ENCODE results near the gene HIP1. TPM values are rescaled to one million over a fixed set of nuclear protein-coding genes. Genes with fewer than 3 reads are reported as not detected.
"Not testable (repeated sequence)": the region's sequence is repeated elsewhere in the genome, so short reads cannot be mapped to it uniquely, and the experiment has no call there.

HIP1 gene
- total and polyA plus RNA-seq, 3 experiments from 2014 or later: 6.1 to 7.4 (median 6.7) TPM

- Mint-ChIP-seq H3K27me3 (no peaks in the 10 kb centered on the region), H3K36me3 (peaks cover 0 to 3% (median 0%) of the 10 kb centered on the region in 3 donors), H3K27ac (no peak overlapping the region), H3K9me3 (peaks cover 0 to 2% (median 0%) of the 10 kb centered on the region in 5 donors), H3K4me1 (peaks cover 0 to 1% (median 0%) of the 10 kb centered on the region in 3 donors), H3K4me3 (no peak overlapping the region)
- no peak for DNase-seq
- POLR2A ChIA-PET: no interaction called here
- Histone ChIP-seq H3K4me1 (ENCODE audit: insufficient read depth, low read length) (no peaks in the 10 kb centered on the region), H3K9me3 (ENCODE audit: low read length) (no peaks in the 10 kb centered on the region), H3K36me3 (ENCODE audit: insufficient read depth, low read length) (no peaks in the 10 kb centered on the region), H3K4me3 (ENCODE audit: low read length) (no peak overlapping the region), H3K27me3 (ENCODE audit: insufficient read depth, low read length, poor library complexity, severe bottlenecking) (no peaks in the 10 kb centered on the region), H3K27ac (ENCODE audit: low read depth, low read length) (no peak overlapping the region)
- CTCF ChIA-PET: no interaction called here
Measured at GRCh38 chr7:75702515-75702914, 36.2 kb downstream of the HIP1 start.

GRCh38 chr7:75699993-75700392 is 38.7 kb downstream of the HIP1 start:
- Histone ChIP-seq H3K4me3 (ENCODE audit: low read length) (no peak overlapping the region), H3K27ac (ENCODE audit: low read depth, low read length) (no peak overlapping the region), H3K4me1 (ENCODE audit: insufficient read depth, low read length) (no peaks in the 10 kb centered on the region), H3K9me3 (ENCODE audit: low read length) (no peaks in the 10 kb centered on the region), H3K27me3 (ENCODE audit: insufficient read depth, low read length, poor library complexity, severe bottlenecking) (no peaks in the 10 kb centered on the region), H3K36me3 (ENCODE audit: insufficient read depth, low read length) (no peaks in the 10 kb centered on the region)
- ChIA-PET CTCF (no interaction called here), POLR2A (no interaction called here)
- peaks cover 0 to 1% (median 0%) of the 10 kb centered on the region in 3 donors for H3K4me1 Mint-ChIP-seq
- H3K27ac Mint-ChIP-seq: peak overlapping the region in 1 of 8 donors; percentile 38
- H3K27me3 Mint-ChIP-seq: no peaks in the 10 kb centered on the region
- DNase-seq: no peak
- H3K4me3 Mint-ChIP-seq: no peak overlapping the region
- H3K9me3 Mint-ChIP-seq: no peaks in the 10 kb centered on the region
- peaks cover 0 to 3% (median 0%) of the 10 kb centered on the region in 3 donors for H3K36me3 Mint-ChIP-seq

GRCh38 chr7:75698358-75698757 is 40.4 kb downstream of the HIP1 start:
- no peak for DNase-seq
- peak overlapping the region in 1 of 8 donors; percentile 43 for H3K27ac Mint-ChIP-seq
- ChIA-PET CTCF (no interaction called here), POLR2A (no interaction called here)
- Histone ChIP-seq H3K4me3 (ENCODE audit: low read length) (no peak overlapping the region), H3K27ac (ENCODE audit: low read depth, low read length) (no peak overlapping the region), H3K27me3 (ENCODE audit: insufficient read depth, low read length, poor library complexity, severe bottlenecking) (no peaks in the 10 kb centered on the region), H3K9me3 (ENCODE audit: low read length) (no peaks in the 10 kb centered on the region), H3K36me3 (ENCODE audit: insufficient read depth, low read length) (no peaks in the 10 kb centered on the region), H3K4me1 (ENCODE audit: insufficient read depth, low read length) (no peaks in the 10 kb centered on the region)
- H3K36me3 Mint-ChIP-seq: peaks cover 0 to 3% (median 0%) of the 10 kb centered on the region in 3 donors
- H3K9me3 Mint-ChIP-seq: no peaks in the 10 kb centered on the region
- H3K4me3 Mint-ChIP-seq: no peak overlapping the region
- no peaks in the 10 kb centered on the region for H3K27me3 Mint-ChIP-seq
- H3K4me1 Mint-ChIP-seq: peaks cover 0 to 4% (median 0%) of the 10 kb centered on the region in 3 donors

GRCh38 chr7:75696263-75697037 is 42.3 kb downstream of the HIP1 start:
- H3K4me3 ChIP-seq (ENCODE audit: low read length): no peak overlapping the region
- no peaks in the 10 kb centered on the region for H3K9me3 ChIP-seq (ENCODE audit: low read length)
- H3K36me3 ChIP-seq (ENCODE audit: insufficient read depth, low read length): no peaks in the 10 kb centered on the region
- peaks cover 0 to 5% (median 0%) of the 10 kb centered on the region in 3 donors for H3K36me3 Mint-ChIP-seq
- no peak for DNase-seq
- H3K27me3 Mint-ChIP-seq: no peaks in the 10 kb centered on the region
- H3K9me3 Mint-ChIP-seq: no peaks in the 10 kb centered on the region
- ChIA-PET POLR2A (no interaction called here), CTCF (no interaction called here)
- H3K27ac Mint-ChIP-seq: peak overlapping the region in 1 of 8 donors; percentile 59
- no peak overlapping the region for H3K27ac ChIP-seq (ENCODE audit: low read depth, low read length)
- H3K4me3 Mint-ChIP-seq: no peak overlapping the region
- no peaks in the 10 kb centered on the region for H3K27me3 ChIP-seq (ENCODE audit: insufficient read depth, low read length, poor library complexity, severe bottlenecking)
- no peaks in the 10 kb centered on the region for H3K4me1 ChIP-seq (ENCODE audit: insufficient read depth, low read length)
- H3K4me1 Mint-ChIP-seq: peaks cover 0 to 4% (median 0%) of the 10 kb centered on the region in 3 donors

- no peaks in the 10 kb centered on the region for H3K9me3 Mint-ChIP-seq
- DNase-seq: no peak
- peaks cover 0 to 4% (median 3%) of the 10 kb centered on the region in 3 donors for H3K4me1 Mint-ChIP-seq
- Histone ChIP-seq H3K27ac (ENCODE audit: low read depth, low read length) (no peak overlapping the region), H3K27me3 (ENCODE audit: insufficient read depth, low read length, poor library complexity, severe bottlenecking) (no peaks in the 10 kb centered on the region), H3K4me1 (ENCODE audit: insufficient read depth, low read length) (no peaks in the 10 kb centered on the region), H3K36me3 (ENCODE audit: insufficient read depth, low read length) (no peaks in the 10 kb centered on the region), H3K4me3 (ENCODE audit: low read length) (no peak overlapping the region), H3K9me3 (ENCODE audit: low read length) (no peaks in the 10 kb centered on the region)
- peaks cover 0 to 5% (median 0%) of the 10 kb centered on the region in 3 donors for H3K36me3 Mint-ChIP-seq
- H3K27me3 Mint-ChIP-seq: no peaks in the 10 kb centered on the region
- peak overlapping the region in 2 of 8 donors; percentile 3 to 32 for H3K27ac Mint-ChIP-seq
- H3K4me3 Mint-ChIP-seq: no peak overlapping the region
- POLR2A ChIA-PET: interaction anchor here (0.6 kb wide), 1 partner anchor 33 kb away, joined by 5 read pairs; no protein-coding TSS in a partner anchor
- CTCF ChIA-PET: no interaction called here
Measured at GRCh38 chr7:75694638-75695399, 43.9 kb downstream of the HIP1 start.

- H3K4me3 ChIP-seq (ENCODE audit: low read length); DNase-seq; H3K4me1 Mint-ChIP-seq; H3K36me3 ChIP-seq (ENCODE audit: insufficient read depth, low read length); H3K4me3 Mint-ChIP-seq; H3K27me3 ChIP-seq (ENCODE audit: insufficient read depth, low read length, poor library complexity, severe bottlenecking); POLR2A ChIA-PET; H3K27me3 Mint-ChIP-seq; H3K27ac ChIP-seq (ENCODE audit: low read depth, low read length); H3K27ac Mint-ChIP-seq; H3K9me3 Mint-ChIP-seq; CTCF ChIA-PET; H3K36me3 Mint-ChIP-seq; H3K9me3 ChIP-seq (ENCODE audit: low read length); H3K4me1 ChIP-seq (ENCODE audit: insufficient read depth, low read length): not testable (repeated sequence)
Measured at GRCh38 chr7:75693668-75694067, 45.1 kb downstream of the HIP1 start.

- H3K4me3 Mint-ChIP-seq: no peak overlapping the region
- ChIA-PET CTCF (no interaction called here), POLR2A (no interaction called here)
- H3K27ac Mint-ChIP-seq: peak overlapping the region in 1 of 8 donors; percentile 36
- H3K4me3 ChIP-seq (ENCODE audit: low read length): no peak overlapping the region
- no peaks in the 10 kb centered on the region for H3K9me3 ChIP-seq (ENCODE audit: low read length)
- no peak overlapping the region for H3K27ac ChIP-seq (ENCODE audit: low read depth, low read length)
- peaks cover 0 to under 1% of the 10 kb centered on the region in 2 donors for H3K27me3 Mint-ChIP-seq
- H3K36me3 ChIP-seq (ENCODE audit: insufficient read depth, low read length): no peaks in the 10 kb centered on the region
- no peaks in the 10 kb centered on the region for H3K27me3 ChIP-seq (ENCODE audit: insufficient read depth, low read length, poor library complexity, severe bottlenecking)
- no peak for DNase-seq
- no peaks in the 10 kb centered on the region for H3K4me1 ChIP-seq (ENCODE audit: insufficient read depth, low read length)
- no peaks in the 10 kb centered on the region for H3K9me3 Mint-ChIP-seq
- H3K36me3 Mint-ChIP-seq: peaks cover 0 to 2% (median 0%) of the 10 kb centered on the region in 3 donors
- H3K4me1 Mint-ChIP-seq: peaks cover 0 to 8% (median 4%) of the 10 kb centered on the region in 3 donors
Measured at GRCh38 chr7:75691793-75692543, 46.8 kb downstream of the HIP1 start.

GRCh38 chr7:75690121-75690523 is 48.6 kb downstream of the HIP1 start:
- POLR2A ChIA-PET: no interaction called here
- Mint-ChIP-seq H3K4me1 (peaks cover 0 to 8% (median 4%) of the 10 kb centered on the region in 3 donors), H3K4me3 (no peak overlapping the region), H3K27me3 (peaks cover 0 to 2% of the 10 kb centered on the region in 2 donors), H3K9me3 (no peaks in the 10 kb centered on the region), H3K36me3 (peaks cover 0 to 2% (median 0%) of the 10 kb centered on the region in 3 donors), H3K27ac (no peak overlapping the region)
- CTCF ChIA-PET: no interaction called here
- Histone ChIP-seq H3K27ac (ENCODE audit: low read depth, low read length) (no peak overlapping the region), H3K9me3 (ENCODE audit: low read length) (no peaks in the 10 kb centered on the region), H3K4me1 (ENCODE audit: insufficient read depth, low read length) (no peaks in the 10 kb centered on the region), H3K27me3 (ENCODE audit: insufficient read depth, low read length, poor library complexity, severe bottlenecking) (no peaks in the 10 kb centered on the region), H3K36me3 (ENCODE audit: insufficient read depth, low read length) (no peaks in the 10 kb centered on the region), H3K4me3 (ENCODE audit: low read length) (no peak overlapping the region)
- no peak for DNase-seq

Data from CD8-positive, alpha-beta memory T cell (primary cell).